NAMALWA (cell line): Measurements from ENCODE around the gene KANSL1L.
"Not testable (repeated sequence)": the region's sequence is repeated elsewhere in the genome, so short reads cannot be mapped to it uniquely, and the experiment has no call there.

Source experiments
- DNase-seq: peaks from one replicate; pipeline ENCODE4 v3.0.0-alpha.2; 2015; ENCODE audit warnings: low spot score

KANSL1L gene

GRCh38 chr2:210179351-210179990, 8.3 kb upstream of the KANSL1L start:
- no peak for DNase-seq

DNA sequence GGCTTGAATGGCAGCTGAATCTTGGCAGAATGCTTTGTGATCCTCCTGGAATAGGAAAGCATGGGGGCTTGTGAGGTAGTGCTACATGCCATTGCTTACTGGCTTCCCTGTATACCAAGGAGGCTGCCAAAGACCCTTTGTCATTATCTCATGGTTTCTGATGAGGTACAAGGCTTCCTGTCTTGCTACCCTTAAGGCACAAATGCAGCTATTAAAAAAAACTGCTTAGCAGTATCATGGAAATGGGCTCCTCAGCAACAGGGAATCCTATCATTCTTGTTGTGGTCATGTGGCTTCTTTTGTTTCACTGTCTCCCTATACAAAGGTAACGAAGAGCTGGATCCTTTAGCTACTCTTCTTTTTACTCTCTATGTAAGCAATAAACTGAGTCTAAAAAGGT, 6.6 kb upstream of the KANSL1L start:
- DNase-seq: no peak

- DNase-seq: not testable (repeated sequence)
These were observed 5.9 kb upstream of the KANSL1L start for GRCh38 chr2:210177115-210177514.

DNA sequence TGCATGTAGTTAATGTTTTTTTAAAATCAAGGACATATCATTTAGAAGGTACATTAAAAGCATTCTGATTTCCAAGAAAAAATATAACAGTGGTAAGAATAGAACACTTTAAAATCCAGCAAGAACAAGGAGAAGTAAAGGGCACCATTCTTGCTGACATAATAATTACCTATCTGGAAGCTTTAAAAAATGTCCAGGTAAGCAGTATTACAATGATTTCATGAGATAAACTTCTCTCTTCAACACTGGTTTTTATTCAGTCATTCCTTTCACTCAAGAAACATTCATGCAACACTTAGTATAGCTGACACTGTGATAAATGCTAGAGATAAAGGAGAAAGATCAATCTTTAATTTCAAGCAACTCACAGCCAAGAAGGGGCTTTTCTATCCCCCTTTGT, 2.9 kb upstream of the KANSL1L start:
- no peak for DNase-seq

DNA sequence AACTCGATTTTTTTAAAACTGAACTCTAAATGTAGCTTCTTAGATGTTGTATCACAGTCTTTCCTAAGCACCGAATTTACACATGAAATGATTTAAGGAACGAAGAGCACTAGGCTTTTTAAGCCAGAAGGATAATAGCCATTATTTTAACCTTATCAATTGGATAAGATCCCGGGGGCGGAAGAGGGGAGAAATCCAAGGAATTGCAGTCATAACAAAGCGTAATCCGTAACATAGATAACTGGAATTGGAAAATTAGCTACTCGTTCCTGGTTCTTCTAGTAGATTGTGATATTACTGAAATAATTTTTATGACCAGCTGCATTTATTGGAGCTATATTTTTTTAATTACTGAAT, 988 bp upstream of the KANSL1L start:
- no peak for DNase-seq

DNA sequence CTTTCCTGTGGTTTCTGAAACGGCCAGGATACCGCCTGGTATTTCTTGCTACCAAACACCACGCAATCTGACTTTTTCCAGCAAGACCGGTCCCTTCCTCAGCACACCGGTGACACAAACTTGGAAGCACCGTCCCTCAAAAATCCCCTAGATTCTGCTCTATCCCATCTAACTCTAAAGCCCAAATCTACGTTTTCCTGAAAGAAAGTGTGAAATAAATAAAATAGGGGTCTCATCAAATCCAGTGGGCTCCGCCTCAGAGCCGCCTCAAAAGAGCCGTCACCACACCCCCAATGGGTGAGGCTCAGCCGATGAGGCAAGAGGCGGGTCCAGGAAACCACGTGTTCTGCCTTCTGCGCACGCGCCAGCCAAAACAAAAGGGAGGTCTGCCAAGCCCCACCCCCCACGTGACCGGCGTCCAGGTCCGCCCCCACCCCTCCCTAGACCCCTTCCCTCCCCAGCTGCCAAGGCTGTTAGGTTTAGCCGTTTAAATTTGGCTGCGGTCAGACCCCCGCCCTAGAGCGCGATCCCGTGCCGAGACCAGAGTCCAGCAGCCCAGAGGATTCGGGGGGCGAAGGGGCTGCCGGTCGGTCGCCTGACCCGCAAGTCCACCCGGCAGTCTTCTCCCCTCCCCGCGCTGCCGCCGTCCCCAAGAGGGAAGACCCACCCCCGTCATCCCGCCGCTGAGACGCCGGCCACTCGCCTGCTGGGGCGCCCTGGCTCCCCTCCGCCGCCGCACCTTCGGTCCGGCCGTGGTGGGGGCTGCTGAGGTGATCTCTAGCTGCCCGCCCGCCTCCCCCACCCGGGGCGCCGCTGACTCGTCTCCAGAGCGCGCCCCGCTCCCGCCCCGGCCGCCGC, 534 bp downstream of the KANSL1L start:
- peak; percentile 98 for DNase-seq

GRCh38 chr2:210170196-210170445, 1.1 kb downstream of the KANSL1L start:
- no peak for DNase-seq

DNA sequence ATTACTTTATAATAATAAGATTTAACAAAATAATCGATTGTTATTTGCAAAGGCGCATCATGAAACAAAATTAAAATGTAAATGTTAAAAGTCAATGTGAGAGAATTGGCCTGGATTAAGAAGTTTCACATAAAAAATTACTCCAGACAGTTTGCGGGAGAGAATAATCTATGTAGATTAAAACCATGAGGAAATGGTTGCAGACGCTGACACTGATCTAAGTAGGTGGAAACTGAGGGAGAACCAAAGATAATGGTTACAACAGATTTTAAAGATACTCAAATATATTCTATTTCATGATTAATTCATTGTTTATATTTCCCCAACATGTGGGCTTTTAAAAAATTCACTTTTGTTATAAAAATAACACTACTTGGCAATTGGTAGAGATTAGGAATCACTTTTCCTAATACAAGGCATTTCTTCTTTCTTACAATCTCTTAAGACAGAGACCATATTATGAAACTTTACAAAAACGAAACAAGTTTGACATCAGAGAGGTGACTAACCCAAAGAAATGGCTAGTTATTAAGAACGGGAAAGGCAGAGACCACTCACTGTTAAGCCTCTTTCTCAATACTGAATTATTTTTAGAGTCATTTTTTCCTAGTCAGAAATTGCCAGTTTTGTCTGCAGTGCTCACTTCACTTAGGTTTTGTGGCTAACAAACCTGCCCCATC, 1.6 kb downstream of the KANSL1L start:
- DNase-seq: peak; percentile 60

- no peak for DNase-seq
These were observed 4.0 kb downstream of the KANSL1L start for GRCh38 chr2:210167227-210167626.

DNA sequence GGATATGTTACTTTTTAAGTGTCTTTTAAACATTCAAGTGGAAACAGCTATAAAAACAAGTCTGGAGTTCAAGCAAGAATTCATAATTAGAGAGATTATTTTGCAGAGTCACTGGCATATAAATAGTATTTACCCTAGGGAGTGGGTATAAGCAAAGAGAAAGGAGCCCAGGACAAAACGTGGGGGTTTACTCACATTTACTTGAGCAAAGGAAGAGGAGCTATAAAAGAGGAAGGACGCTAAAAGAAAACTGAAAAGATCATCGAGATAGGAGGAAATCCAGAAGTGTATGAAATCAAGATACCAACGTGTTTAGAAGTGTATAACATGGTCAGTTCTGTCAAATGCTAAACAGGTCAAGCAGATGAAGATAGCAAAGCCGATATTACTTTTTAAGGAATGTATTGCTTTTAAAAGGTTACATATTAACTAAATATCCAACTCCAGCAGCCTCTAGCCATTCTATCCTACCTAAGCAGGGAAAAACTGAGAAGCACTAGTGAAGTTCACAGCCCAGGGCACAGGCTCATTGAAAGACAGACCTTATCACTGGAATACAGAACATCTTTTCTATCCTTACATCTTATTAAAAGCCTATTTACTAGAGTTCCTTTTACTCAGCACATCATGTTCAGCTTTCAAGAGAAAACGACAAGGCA, 8.6 kb downstream of the KANSL1L start:
- DNase-seq: no peak

GRCh38 chr2:210159059-210159458, 12.2 kb downstream of the KANSL1L start:
- DNase-seq: no peak

- DNase-seq: no peak
These were observed 13.0 kb downstream of the KANSL1L start for GRCh38 chr2:210158236-210158635.

GRCh38 chr2:210157526-210157925, 13.7 kb downstream of the KANSL1L start:
- no peak for DNase-seq

- no peak for DNase-seq
These were observed 23.6 kb downstream of the KANSL1L start for GRCh38 chr2:210147614-210148013.

GRCh38 chr2:210132239-210132638, 39.0 kb downstream of the KANSL1L start:
- DNase-seq: no peak

GRCh38 chr2:210128961-210129360, 42.2 kb downstream of the KANSL1L start:
- no peak for DNase-seq

- DNase-seq: no peak
These were observed 57.5 kb downstream of the KANSL1L start for GRCh38 chr2:210113614-210114235.

DNA sequence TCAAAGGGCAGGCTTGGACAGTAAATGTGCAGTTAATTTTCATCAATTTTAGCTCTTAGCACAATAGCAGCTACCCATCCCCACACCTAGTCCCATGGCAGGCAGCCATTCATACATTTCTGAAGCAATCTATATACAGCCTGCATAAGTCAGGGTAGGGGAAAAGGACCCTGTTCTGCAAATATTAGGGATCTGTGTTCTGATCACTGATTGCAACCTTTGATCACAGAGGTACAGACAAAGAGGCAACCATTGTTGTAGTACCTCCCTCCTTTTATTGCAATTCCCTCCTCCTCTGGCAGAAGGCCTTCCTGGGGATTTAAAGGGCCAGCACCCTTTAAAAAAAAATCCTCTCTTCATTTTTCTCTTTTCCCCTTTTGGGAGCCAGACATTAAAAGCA, 58.3 kb downstream of the KANSL1L start:
- DNase-seq: no peak

GRCh38 chr2:210099940-210100339, 71.3 kb downstream of the KANSL1L start:
- no peak for DNase-seq

DNA sequence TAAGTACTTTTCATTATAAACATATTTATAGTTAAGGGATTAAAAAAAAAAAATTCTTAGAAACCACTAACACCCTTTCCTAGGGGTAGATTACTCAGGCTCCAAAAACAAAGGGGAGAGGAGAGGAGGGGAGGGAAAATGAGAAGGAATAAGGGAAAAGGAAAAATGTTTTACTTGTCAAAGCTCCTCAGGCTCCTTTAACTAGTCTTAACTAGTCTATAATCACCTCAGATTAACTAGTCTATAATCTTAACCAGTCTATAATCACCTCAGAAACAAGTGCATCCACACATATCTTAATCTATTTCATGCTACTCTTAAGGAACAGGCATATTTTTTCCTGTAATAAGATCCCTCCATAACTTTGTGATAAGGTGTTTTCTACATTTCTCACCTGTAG, 76.4 kb downstream of the KANSL1L start:
- DNase-seq: no peak

- DNase-seq: no peak
These were observed 78.4 kb downstream of the KANSL1L start for GRCh38 chr2:210092791-210093190.

DNA sequence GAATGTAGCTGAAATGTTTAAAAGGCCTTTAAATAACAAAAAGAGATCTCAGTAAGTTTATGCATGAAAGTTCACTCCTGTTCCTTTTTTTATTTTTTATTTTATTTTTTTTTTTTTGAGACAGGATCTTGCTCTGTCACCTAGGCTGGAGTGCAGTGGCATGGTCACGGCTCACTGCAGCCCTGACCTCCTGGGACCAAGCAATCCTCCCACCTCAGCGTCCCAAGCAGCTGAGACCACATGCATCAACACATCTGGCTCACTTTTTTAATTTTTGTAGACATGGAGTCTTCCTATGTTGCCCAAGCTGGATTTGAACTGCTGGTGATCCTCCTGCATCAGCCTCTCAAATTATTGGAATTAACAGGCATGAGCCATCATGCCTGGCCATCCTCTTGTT, 84.3 kb downstream of the KANSL1L start:
- DNase-seq: peak; percentile 21
